ENCODE data around the gene FER. TPM values are rescaled to one million over a fixed set of nuclear protein-coding genes. Genes with fewer than 3 reads are reported as not detected.

Gene FER
- total RNA-seq, 1 experiment from 2014 or later: 22.1 TPM

GRCh38 chr5:108910627-108911026 is 162.9 kb downstream of the FER start:
- DNase-seq (ENCODE audit: low read depth, low spot score): no peak
- ChIA-PET CTCF (no interaction called here), POLR2A (no interaction called here)
- H3K9me3 ChIP-seq (ENCODE audit: control insufficient read depth, insufficient read depth, low read depth, low read length): no peaks in the 10 kb centered on the region
- in situ Hi-C loops (cut with HindIII; ENCODE audit: low pct_unique_long_range_greater_than_20kb, low sequenced_read_pairs): no loop called here
- no peak overlapping the region for H3K4me3 ChIP-seq (ENCODE audit: low read depth in 2 of 2, low read length in 2 of 2)
- H3K36me3 ChIP-seq (ENCODE audit: control insufficient read depth, insufficient read depth, low read length): no peaks in the 10 kb centered on the region
- BruUV-seq (replicated peaks): no TSS peak
- intact Hi-C loops (cut with micrococcal nuclease; ENCODE audit: unreplicated experiment): loop anchor here (10.0 kb wide), 1 partner anchor 226 kb away; no protein-coding TSS in a partner anchor
- no peak overlapping the region for H3K27ac ChIP-seq (ENCODE audit: low read length)
- ATAC-seq: no peak
- no peaks in the 10 kb centered on the region for H3K27me3 ChIP-seq (ENCODE audit: control insufficient read depth, insufficient read depth, low read length)
- no peaks in the 10 kb centered on the region for H3K4me1 ChIP-seq (ENCODE audit: control insufficient read depth, insufficient read depth, low read length)
- no peak for TF ChIP-seq REST (IDR thresholded peaks at IDR 0.05; ENCODE audit: insufficient read depth in 1 of 2, low read depth in 2 of 2, low read length in 1 of 2)
- TF ChIP-seq TCF7L2 (IDR thresholded peaks at IDR 0.05; ENCODE audit: low read depth, low read length): no peak
- no peak for TF ChIP-seq CTCF (IDR thresholded peaks at IDR 0.05)
- no peak for TF ChIP-seq SIN3A (IDR thresholded peaks at IDR 0.05; ENCODE audit: borderline replicate concordance, insufficient read depth, low read depth, low read length)
- TF ChIP-seq POLR2AphosphoS5 (IDR thresholded peaks at IDR 0.05; ENCODE audit: low read depth, low read length): no peak

GRCh38 chr5:108911055-108911454 is 163.4 kb downstream of the FER start:
- Histone ChIP-seq H3K4me3 (ENCODE audit: low read depth in 2 of 2, low read length in 2 of 2) (no peak overlapping the region), H3K4me1 (ENCODE audit: control insufficient read depth, insufficient read depth, low read length) (no peaks in the 10 kb centered on the region), H3K27ac (ENCODE audit: low read length) (no peak overlapping the region), H3K36me3 (ENCODE audit: control insufficient read depth, insufficient read depth, low read length) (no peaks in the 10 kb centered on the region; the same call in 1 of the 2 replicates), H3K9me3 (ENCODE audit: control insufficient read depth, insufficient read depth, low read depth, low read length) (no peaks in the 10 kb centered on the region), H3K27me3 (ENCODE audit: control insufficient read depth, insufficient read depth, low read length) (no peaks in the 10 kb centered on the region)
- ATAC-seq (no peak), DNase-seq (ENCODE audit: low read depth, low spot score) (no peak)
- no TSS peak for BruUV-seq (replicated peaks)
- in situ Hi-C loops (cut with HindIII; ENCODE audit: low pct_unique_long_range_greater_than_20kb, low sequenced_read_pairs): no loop called here
- ChIA-PET CTCF (no interaction called here), POLR2A (no interaction called here)
- no peak for TF ChIP-seq POLR2AphosphoS5 (IDR thresholded peaks at IDR 0.05; ENCODE audit: low read depth, low read length)
- no peak for TF ChIP-seq SIN3A (IDR thresholded peaks at IDR 0.05; ENCODE audit: borderline replicate concordance, insufficient read depth, low read depth, low read length)
- no peak for TF ChIP-seq TCF7L2 (IDR thresholded peaks at IDR 0.05; ENCODE audit: low read depth, low read length)
- no peak for TF ChIP-seq REST (IDR thresholded peaks at IDR 0.05; ENCODE audit: insufficient read depth in 1 of 2, low read depth in 2 of 2, low read length in 1 of 2)
- no peak for TF ChIP-seq CTCF (IDR thresholded peaks at IDR 0.05)
- intact Hi-C loops (cut with micrococcal nuclease; ENCODE audit: unreplicated experiment): loop anchor here (10.0 kb wide), 1 partner anchor 226 kb away; no protein-coding TSS in a partner anchor

All from Panc1 (cell line).